GM23338 (cell line): ENCODE data around the gene DIS3L.

Experiments
- EZH2 ChIP-seq: fragments of 200-600 bp; sonication (generic); IDR thresholded peaks from one replicate; pipeline ENCODE4 v1.8.0; 2017; ENCODE audit warnings: antibody characterized with exemption, mild to moderate bottlenecking, low read depth; ENCODE audit not compliant: unreplicated experiment
- EZH2phosphoT487 ChIP-seq: fragments of 200-600 bp; sonication (generic); IDR thresholded peaks from one replicate; pipeline ENCODE4 v1.8.1; 2018; ENCODE audit warnings: antibody characterized with exemption; ENCODE audit not compliant: unreplicated experiment
- POLR2AphosphoS5 ChIP-seq: IDR thresholded peaks from 2 replicates; pipeline ENCODE4 v1.6.1; 2016; ENCODE audit warnings: antibody characterized with exemption, low read depth
- TF ChIP-seq, protein P1 (sequence below), 2 experiments: fragments of 200-600 bp in 1 of 2; sonication (generic) in 1 of 2; conservative IDR thresholded peaks; 2 replicates each; pipeline versions ENCODE4 v1.5.1 to v1.6.1; 2016 to 2017; ENCODE audit warnings: antibody characterized with exemption in 2 of 2, low read depth in 2 of 2, mild to moderate bottlenecking in 2 of 2, moderate library complexity in 1 of 2

DNA sequence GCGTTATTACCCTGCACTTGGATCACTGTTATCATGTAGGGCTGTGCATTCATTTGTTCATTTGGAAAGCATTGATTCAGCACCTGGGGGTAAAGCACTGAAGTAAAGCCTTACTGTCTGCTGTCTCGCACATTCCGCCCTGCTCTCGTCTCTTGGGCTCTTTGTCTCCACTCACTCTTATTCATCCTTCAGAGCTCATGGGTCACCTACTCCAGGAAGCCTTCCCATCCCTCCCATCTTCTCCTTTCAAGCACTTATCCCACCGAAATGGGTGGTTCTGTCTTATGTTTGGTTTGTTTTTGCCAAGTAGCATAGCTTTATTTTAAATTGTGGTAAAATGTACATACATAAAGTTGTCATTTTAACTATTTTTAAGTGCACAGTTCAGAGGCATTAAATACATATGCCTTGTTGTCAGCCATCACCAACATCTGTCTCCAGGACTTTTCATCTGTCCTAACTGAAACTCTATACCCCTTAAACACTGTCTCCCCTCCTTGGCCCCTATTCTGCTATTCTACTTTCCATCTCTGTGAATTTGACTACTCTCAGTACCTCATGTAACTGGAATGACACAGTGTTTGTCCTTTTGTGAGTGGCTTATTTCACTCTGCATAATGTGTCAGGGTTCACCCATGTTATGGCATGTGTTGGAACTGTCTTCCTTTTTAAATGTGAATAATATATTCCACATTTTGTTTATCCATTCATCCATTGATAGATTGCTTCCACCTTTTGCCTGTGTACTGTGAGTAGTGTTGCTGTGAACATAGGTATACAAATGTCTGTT is 9.3 kb downstream of the DIS3L start:
- TF ChIP-seq, protein P1, sequence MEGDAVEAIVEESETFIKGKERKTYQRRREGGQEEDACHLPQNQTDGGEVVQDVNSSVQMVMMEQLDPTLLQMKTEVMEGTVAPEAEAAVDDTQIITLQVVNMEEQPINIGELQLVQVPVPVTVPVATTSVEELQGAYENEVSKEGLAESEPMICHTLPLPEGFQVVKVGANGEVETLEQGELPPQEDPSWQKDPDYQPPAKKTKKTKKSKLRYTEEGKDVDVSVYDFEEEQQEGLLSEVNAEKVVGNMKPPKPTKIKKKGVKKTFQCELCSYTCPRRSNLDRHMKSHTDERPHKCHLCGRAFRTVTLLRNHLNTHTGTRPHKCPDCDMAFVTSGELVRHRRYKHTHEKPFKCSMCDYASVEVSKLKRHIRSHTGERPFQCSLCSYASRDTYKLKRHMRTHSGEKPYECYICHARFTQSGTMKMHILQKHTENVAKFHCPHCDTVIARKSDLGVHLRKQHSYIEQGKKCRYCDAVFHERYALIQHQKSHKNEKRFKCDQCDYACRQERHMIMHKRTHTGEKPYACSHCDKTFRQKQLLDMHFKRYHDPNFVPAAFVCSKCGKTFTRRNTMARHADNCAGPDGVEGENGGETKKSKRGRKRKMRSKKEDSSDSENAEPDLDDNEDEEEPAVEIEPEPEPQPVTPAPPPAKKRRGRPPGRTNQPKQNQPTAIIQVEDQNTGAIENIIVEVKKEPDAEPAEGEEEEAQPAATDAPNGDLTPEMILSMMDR (conservative IDR thresholded peaks at IDR 0.05; ENCODE audit: low read depth in 2 of 2) = no peak
- no peak for TF ChIP-seq EZH2
- no peak for TF ChIP-seq EZH2phosphoT487
- no peak for TF ChIP-seq POLR2AphosphoS5
